Measurements from ENCODE around the gene CCDC77. TPM values are rescaled to one million over a fixed set of nuclear protein-coding genes. Genes with fewer than 3 reads are reported as not detected.

CCDC77 gene
- total and polyA plus RNA-seq, 2 experiments from 2014 or later: 5.3 to 15.2 TPM

GRCh38 chr12:459430-460258 lies 58.2 kb downstream of the CCDC77 start, which contains the start of gene B4GALNT3:
B4GALNT3 (plus strand) TSS chr12:459939; CDS start chr12:460377, 438 bp downstream.
- WGBS (ENCODE audit: low lambda C conversion rate, missing lambda C conversion rate): 10% methylated on average over 39 of the region's 82 CpGs
- DNase-seq (ENCODE audit: low spot score): peak; percentile 79
- H3K4me3 ChIP-seq: peak within 1 kb of the TSS; percentile 18
- no peaks in the 10 kb centered on the region for H3K79me2 ChIP-seq
- peaks cover 44% of the 10 kb centered on the region for H3K27me3 ChIP-seq
- H3K4me1 ChIP-seq (ENCODE audit: insufficient read depth): peaks cover 14% of the 10 kb centered on the region
- no peaks in the 10 kb centered on the region for H4K20me1 ChIP-seq (ENCODE audit: insufficient read depth, poor library complexity, severe bottlenecking)
- H3K9me3 ChIP-seq (ENCODE audit: low read depth): no peaks in the 10 kb centered on the region
- H3K27ac ChIP-seq: peak within 1 kb of the TSS; percentile 29
- H3K4me2 ChIP-seq: peak within 1 kb of the TSS; percentile 91
- peak within 1 kb of the TSS; percentile 56 for H2AFZ ChIP-seq
- H3K36me3 ChIP-seq (replicated peaks; ENCODE audit: insufficient read depth, low read depth): no peaks in the 10 kb centered on the region
- no peaks in the 10 kb centered on the region for H3K9me2 ChIP-seq (replicated peaks; ENCODE audit: insufficient read depth)
- TF ChIP-seq, protein P1, sequence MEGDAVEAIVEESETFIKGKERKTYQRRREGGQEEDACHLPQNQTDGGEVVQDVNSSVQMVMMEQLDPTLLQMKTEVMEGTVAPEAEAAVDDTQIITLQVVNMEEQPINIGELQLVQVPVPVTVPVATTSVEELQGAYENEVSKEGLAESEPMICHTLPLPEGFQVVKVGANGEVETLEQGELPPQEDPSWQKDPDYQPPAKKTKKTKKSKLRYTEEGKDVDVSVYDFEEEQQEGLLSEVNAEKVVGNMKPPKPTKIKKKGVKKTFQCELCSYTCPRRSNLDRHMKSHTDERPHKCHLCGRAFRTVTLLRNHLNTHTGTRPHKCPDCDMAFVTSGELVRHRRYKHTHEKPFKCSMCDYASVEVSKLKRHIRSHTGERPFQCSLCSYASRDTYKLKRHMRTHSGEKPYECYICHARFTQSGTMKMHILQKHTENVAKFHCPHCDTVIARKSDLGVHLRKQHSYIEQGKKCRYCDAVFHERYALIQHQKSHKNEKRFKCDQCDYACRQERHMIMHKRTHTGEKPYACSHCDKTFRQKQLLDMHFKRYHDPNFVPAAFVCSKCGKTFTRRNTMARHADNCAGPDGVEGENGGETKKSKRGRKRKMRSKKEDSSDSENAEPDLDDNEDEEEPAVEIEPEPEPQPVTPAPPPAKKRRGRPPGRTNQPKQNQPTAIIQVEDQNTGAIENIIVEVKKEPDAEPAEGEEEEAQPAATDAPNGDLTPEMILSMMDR (IDR thresholded peaks at IDR 0.05; ENCODE audit: poor library complexity): no peak
- no peak for TF ChIP-seq EZH2phosphoT487 (IDR thresholded peaks at IDR 0.05; ENCODE audit: low read depth, severe bottlenecking, unreplicated experiment)
- no peak for TF ChIP-seq EZH2 (IDR thresholded peaks at IDR 0.05; ENCODE audit: borderline replicate concordance)

- H3K4me1 ChIP-seq (ENCODE audit: insufficient read depth): peaks cover 16% of the 10 kb centered on the region
- no peaks in the 10 kb centered on the region for H3K9me2 ChIP-seq (replicated peaks; ENCODE audit: insufficient read depth)
- H2AFZ ChIP-seq: peak overlapping the region; percentile 56
- H3K36me3 ChIP-seq (replicated peaks; ENCODE audit: insufficient read depth, low read depth): no peaks in the 10 kb centered on the region
- H3K27ac ChIP-seq: peak overlapping the region; percentile 29
- no peaks in the 10 kb centered on the region for H3K79me2 ChIP-seq
- H3K9me3 ChIP-seq (ENCODE audit: low read depth): no peaks in the 10 kb centered on the region
- DNase-seq (ENCODE audit: low spot score): peak; percentile 48
- H3K4me2 ChIP-seq: peak overlapping the region; percentile 91
- peak overlapping the region; percentile 18 for H3K4me3 ChIP-seq
- H3K27me3 ChIP-seq: peaks cover 44% of the 10 kb centered on the region
- H4K20me1 ChIP-seq (ENCODE audit: insufficient read depth, poor library complexity, severe bottlenecking): no peaks in the 10 kb centered on the region
- TF ChIP-seq EZH2 (IDR thresholded peaks at IDR 0.05; ENCODE audit: borderline replicate concordance) (no peak), EZH2phosphoT487 (IDR thresholded peaks at IDR 0.05; ENCODE audit: low read depth, severe bottlenecking, unreplicated experiment) (no peak)
- TF ChIP-seq, protein P1 (IDR thresholded peaks at IDR 0.05; ENCODE audit: poor library complexity): no peak
- 12% methylated on average over 34 of the region's 109 CpGs for WGBS (ENCODE audit: low lambda C conversion rate, missing lambda C conversion rate)
Observed at GRCh38 chr12:460261-461230, 59.1 kb downstream of the CCDC77 start.

DNA sequence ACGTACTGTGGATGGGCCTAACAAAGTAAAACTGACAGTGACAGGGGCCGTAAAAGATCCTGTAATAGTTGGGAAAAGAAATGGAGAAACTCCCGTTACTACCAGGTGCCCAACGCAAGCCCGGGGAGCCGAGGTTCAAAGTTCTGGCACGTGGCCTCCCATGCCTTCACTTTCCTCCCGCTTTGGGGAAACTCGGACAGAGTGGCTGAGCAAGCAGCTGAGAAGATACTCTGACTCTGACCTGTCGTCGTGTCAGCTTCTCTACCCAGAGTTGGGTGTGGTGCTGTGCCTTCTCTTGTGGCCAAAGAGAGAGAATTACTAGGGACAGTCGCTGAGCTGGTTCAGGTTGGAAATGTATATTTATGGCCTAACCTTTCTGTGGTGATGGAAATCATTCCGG lies 60.0 kb downstream of the CCDC77 start:
- no peak overlapping the region for H2AFZ ChIP-seq
- peaks cover 16% of the 10 kb centered on the region for H3K4me1 ChIP-seq (ENCODE audit: insufficient read depth)
- no peaks in the 10 kb centered on the region for H4K20me1 ChIP-seq (ENCODE audit: insufficient read depth, poor library complexity, severe bottlenecking)
- no peak overlapping the region for H3K4me3 ChIP-seq
- H3K4me2 ChIP-seq: peak overlapping the region; percentile 91
- H3K27ac ChIP-seq: peak overlapping the region; percentile 29
- H3K9me2 ChIP-seq (replicated peaks; ENCODE audit: insufficient read depth): no peaks in the 10 kb centered on the region
- H3K9me3 ChIP-seq (ENCODE audit: low read depth): no peaks in the 10 kb centered on the region
- H3K27me3 ChIP-seq: peaks cover 39% of the 10 kb centered on the region
- TF ChIP-seq EZH2 (IDR thresholded peaks at IDR 0.05; ENCODE audit: borderline replicate concordance): no peak
- no peak for TF ChIP-seq EZH2phosphoT487 (IDR thresholded peaks at IDR 0.05; ENCODE audit: low read depth, severe bottlenecking, unreplicated experiment)
- TF ChIP-seq, protein P1 (IDR thresholded peaks at IDR 0.05; ENCODE audit: poor library complexity): no peak
- no peaks in the 10 kb centered on the region for H3K79me2 ChIP-seq
- no peaks in the 10 kb centered on the region for H3K36me3 ChIP-seq (replicated peaks; ENCODE audit: insufficient read depth, low read depth)
- peak; percentile 56 for DNase-seq (ENCODE audit: low spot score)
- WGBS (ENCODE audit: low lambda C conversion rate, missing lambda C conversion rate): 64% methylated on average over 13 of the region's 13 CpGs
